Stimulated activated CD8-positive, alpha-beta memory T cell treated with anti-CD3 and anti-CD28 coated beads, Interleukin-7, amount 100 ng/mL, for 24 hours (primary cell): ENCODE data around the gene DHH.

Experiments used
- DNase-seq: peaks from one replicate; pipeline ENCODE4 v3.0.0-alpha.2; 2020; ENCODE audit warnings: low read depth

DHH gene

GRCh38 chr12:49109641-49110463 is 15.3 kb upstream of the DHH start:
- no peak for DNase-seq

GRCh38 chr12:49108958-49109404 is 14.4 kb upstream of the DHH start:
- DNase-seq = no peak

- DNase-seq = no peak
Measured at GRCh38 chr12:49105504-49106084, 11.0 kb upstream of the DHH start.

GRCh38 chr12:49104822-49105221 is 10.2 kb upstream of the DHH start:
- DNase-seq = no peak

GRCh38 chr12:49100380-49100779 is 5.8 kb upstream of the DHH start:
- no peak for DNase-seq

- no peak for DNase-seq
Measured at GRCh38 chr12:49098703-49099102, 4.1 kb upstream of the DHH start.

- DNase-seq = peak; percentile 39
Measured at GRCh38 chr12:49098035-49098451, 3.4 kb upstream of the DHH start.

GRCh38 chr12:49097381-49097780 is 2.8 kb upstream of the DHH start:
- no peak for DNase-seq

- DNase-seq = no peak
Measured at GRCh38 chr12:49094975-49095365, 369 bp upstream of the DHH start.

GRCh38 chr12:49093792-49094159 is 825 bp downstream of the DHH start:
- DNase-seq = no peak

GRCh38 chr12:49092816-49093406 is 1.7 kb downstream of the DHH start:
- DNase-seq = no peak

- peak; percentile 21 for DNase-seq
Measured at GRCh38 chr12:49092086-49092815, 2.4 kb downstream of the DHH start.

- DNase-seq = no peak
Measured at GRCh38 chr12:49091836-49092085, 2.8 kb downstream of the DHH start.

- no peak for DNase-seq
Measured at GRCh38 chr12:49091056-49091835, 3.4 kb downstream of the DHH start.

GRCh38 chr12:49089821-49090773 is 4.5 kb downstream of the DHH start:
- DNase-seq = no peak

- DNase-seq = no peak
Measured at GRCh38 chr12:49088932-49089330, 5.7 kb downstream of the DHH start.

GRCh38 chr12:49088150-49088931 is 6.3 kb downstream of the DHH start:
- DNase-seq = peak; percentile 40

GRCh38 chr12:49086116-49086515 is 8.5 kb downstream of the DHH start:
- no peak for DNase-seq

- DNase-seq = no peak
Measured at GRCh38 chr12:49084438-49084837, 10.2 kb downstream of the DHH start.

- no peak for DNase-seq
Measured at GRCh38 chr12:49079793-49080192, 14.8 kb downstream of the DHH start.
